ENCODE data around the gene NOTCH2. TPM values are rescaled to one million over a fixed set of nuclear protein-coding genes. Genes with fewer than 3 reads are reported as not detected.

NOTCH2 gene
- total and polyA plus RNA-seq, 5 experiments from 2014 or later, result 17.8 to 65.2 (median 21.6) TPM

DNA sequence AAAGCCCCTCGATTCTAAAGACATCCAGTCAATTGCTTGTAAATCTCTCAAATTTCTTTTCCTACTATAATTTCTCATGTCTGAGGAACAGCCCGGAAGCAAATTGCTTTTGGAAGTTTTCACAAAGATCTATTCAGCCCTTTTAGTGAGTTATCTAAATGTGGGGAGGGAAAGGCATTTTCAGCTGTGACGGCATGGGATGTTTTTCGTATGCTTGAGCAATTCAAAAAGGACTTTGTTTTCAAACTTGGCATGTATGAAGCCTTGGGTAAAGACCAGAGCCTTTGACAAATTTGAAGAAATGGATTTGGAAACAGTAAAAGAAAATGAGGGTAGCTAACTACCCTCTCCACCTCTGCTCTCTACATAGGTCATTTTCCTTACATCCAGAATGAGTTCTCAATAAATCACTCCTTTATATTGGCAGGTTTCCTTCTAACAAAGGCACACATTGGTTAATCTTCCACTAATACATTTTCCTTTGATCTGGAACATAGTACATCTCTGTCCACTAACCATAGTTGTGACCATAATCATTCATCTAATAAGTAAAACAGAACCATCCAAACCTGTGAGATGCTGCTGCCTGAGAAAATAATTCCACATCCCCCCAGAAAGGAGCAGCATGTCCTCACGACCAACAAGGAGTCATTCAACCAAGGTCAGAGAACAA lies 107.0 kb downstream of the NOTCH2 start:
- Mint-ChIP-seq H3K4me3 (no peak overlapping the region), H3K27ac (no peak overlapping the region), H3K9me3 (no peaks in the 10 kb centered on the region), H3K4me1 (peaks cover 0 to 6% (median under 1%) of the 10 kb centered on the region in 4 donors), H3K36me3 (peaks cover 16 to 72% (median 34%) of the 10 kb centered on the region in 3 donors), H3K27me3 (no peaks in the 10 kb centered on the region)
- ATAC-seq (no peak), DNase-seq (no peak)
- POLR2A ChIA-PET, result no interaction called here

DNA sequence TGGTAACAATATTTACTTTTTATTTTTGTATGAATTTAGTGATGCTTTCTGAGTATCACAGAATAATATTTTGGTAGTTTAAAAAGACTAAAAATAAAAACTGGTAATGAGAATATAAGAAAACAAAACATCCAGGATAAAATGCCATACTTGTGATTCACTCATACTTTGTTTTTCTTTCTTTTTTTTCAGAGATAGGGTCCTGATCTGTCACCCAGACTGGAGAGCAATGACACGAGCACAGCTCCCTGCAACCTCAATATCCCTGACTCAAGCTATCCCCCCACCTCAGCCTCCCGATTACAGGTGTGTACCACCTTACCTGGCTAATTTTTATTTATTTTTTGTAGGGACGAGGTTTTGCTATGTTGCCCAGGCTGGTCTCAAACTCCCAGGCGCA lies 109.0 kb downstream of the NOTCH2 start:
- no peak overlapping the region for H3K27ac Mint-ChIP-seq
- ATAC-seq, result no peak
- H3K4me1 Mint-ChIP-seq, result peaks cover 1 to 6% (median 2%) of the 10 kb centered on the region in 4 donors
- no peaks in the 10 kb centered on the region for H3K9me3 Mint-ChIP-seq
- H3K4me3 Mint-ChIP-seq, result no peak overlapping the region
- no peaks in the 10 kb centered on the region for H3K27me3 Mint-ChIP-seq
- no peak for DNase-seq
- POLR2A ChIA-PET, result no interaction called here
- peaks cover 8 to 60% (median 25%) of the 10 kb centered on the region in 3 donors for H3K36me3 Mint-ChIP-seq

DNA sequence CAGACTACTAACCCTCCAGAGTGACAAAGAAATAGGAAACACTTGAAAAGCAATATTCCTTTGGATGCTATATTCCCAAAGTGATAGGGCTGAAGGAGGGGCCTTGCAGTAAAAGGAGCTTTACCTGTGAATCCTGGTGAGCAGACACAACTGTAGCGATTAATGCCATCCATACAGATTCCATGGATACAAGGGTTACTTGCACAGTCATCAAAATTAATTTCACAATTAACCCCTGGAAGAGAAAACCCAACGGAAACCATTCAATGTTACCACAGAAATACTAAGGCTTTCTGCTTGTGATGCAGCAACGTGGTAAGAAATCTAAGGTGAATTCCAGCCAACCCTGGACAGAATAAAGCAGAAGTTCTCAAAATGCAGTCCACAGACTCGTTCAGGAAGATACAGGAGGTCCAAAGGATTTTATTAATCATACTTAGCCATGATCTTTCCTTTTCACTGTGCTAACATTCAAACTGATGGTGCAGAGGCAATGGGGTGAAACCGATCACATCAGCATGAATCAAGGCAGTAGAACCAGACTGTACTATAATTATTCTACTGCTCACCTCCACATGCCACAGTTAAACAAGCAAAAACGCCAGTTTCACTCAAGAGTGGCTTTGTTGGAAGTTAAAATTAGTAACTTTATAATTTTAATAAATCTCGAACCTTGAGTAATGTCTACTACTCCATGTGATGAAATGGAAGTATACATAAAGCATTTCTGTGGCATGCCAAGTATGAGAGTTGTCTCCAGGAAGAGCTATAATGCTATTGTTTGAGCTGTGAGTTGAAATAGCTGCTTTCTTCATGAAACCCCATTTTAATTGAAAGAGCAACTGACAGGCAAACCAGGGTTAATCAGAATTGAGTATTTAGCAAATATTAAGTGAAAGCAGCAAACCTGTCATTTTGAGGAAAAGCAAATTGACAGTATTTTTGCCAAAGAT lies 109.9 kb downstream of the NOTCH2 start:
- ATAC-seq (no peak), DNase-seq (no peak)
- H3K4me1 Mint-ChIP-seq, result peaks cover 1 to 6% (median 2%) of the 10 kb centered on the region in 4 donors
- H3K9me3 Mint-ChIP-seq, result no peaks in the 10 kb centered on the region
- no peak overlapping the region for H3K27ac Mint-ChIP-seq
- POLR2A ChIA-PET, result no interaction called here
- H3K36me3 Mint-ChIP-seq, result peaks cover 5 to 58% (median 21%) of the 10 kb centered on the region in 3 donors
- no peaks in the 10 kb centered on the region for H3K27me3 Mint-ChIP-seq
- no peak overlapping the region for H3K4me3 Mint-ChIP-seq

DNA sequence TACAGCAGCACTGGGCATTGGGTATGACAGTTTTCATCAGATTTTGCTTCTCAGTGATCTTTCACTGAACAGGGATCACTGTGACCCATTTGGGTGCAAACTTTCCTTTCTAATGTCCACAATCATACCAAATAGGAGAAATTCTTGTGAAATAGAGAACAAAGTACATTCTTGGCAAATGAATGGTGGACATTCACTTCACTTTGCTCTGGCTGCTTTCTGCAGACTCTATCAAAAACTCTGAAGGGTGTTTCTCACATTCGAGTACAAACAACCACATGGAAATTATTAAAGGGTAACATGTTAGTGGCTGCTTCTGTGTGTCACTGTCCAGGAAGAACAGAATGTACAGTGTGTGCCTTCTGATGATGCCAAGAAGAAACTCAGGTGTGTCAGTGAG lies 111.2 kb downstream of the NOTCH2 start:
- no peak for ATAC-seq
- no peak for DNase-seq
- Mint-ChIP-seq H3K36me3 (peaks cover 5 to 58% (median 26%) of the 10 kb centered on the region in 3 donors), H3K4me1 (peaks cover 1 to 6% (median 2%) of the 10 kb centered on the region in 4 donors), H3K27me3 (no peaks in the 10 kb centered on the region), H3K9me3 (no peaks in the 10 kb centered on the region), H3K4me3 (no peak overlapping the region), H3K27ac (no peak overlapping the region)
- POLR2A ChIA-PET, result no interaction called here

DNA sequence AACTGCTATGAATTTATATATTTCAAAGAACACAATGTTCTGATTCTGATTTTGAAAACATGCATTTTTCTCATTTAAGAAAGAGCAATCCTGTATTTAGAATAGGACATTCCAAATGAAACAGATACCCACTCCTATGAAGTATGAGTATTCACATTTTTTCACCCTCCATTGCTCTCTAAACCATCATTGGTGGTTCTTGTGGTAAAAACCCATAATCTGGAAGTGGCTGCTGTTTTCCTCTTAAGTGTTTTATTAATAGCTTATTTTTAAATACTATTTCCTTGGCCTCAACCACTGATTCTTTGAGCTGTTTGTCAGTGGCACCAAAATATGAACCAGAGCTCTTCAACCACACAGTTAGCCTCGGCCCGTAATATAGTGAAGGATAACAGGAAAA lies 113.2 kb downstream of the NOTCH2 start:
- ATAC-seq (no peak), DNase-seq (no peak)
- Mint-ChIP-seq H3K9me3 (no peaks in the 10 kb centered on the region), H3K27me3 (no peaks in the 10 kb centered on the region), H3K36me3 (peaks cover 0 to 63% (median 37%) of the 10 kb centered on the region in 3 donors), H3K4me3 (no peak overlapping the region), H3K27ac (no peak overlapping the region), H3K4me1 (peaks cover 0 to 2% (median 2%) of the 10 kb centered on the region in 4 donors)
- POLR2A ChIA-PET, result no interaction called here

DNA sequence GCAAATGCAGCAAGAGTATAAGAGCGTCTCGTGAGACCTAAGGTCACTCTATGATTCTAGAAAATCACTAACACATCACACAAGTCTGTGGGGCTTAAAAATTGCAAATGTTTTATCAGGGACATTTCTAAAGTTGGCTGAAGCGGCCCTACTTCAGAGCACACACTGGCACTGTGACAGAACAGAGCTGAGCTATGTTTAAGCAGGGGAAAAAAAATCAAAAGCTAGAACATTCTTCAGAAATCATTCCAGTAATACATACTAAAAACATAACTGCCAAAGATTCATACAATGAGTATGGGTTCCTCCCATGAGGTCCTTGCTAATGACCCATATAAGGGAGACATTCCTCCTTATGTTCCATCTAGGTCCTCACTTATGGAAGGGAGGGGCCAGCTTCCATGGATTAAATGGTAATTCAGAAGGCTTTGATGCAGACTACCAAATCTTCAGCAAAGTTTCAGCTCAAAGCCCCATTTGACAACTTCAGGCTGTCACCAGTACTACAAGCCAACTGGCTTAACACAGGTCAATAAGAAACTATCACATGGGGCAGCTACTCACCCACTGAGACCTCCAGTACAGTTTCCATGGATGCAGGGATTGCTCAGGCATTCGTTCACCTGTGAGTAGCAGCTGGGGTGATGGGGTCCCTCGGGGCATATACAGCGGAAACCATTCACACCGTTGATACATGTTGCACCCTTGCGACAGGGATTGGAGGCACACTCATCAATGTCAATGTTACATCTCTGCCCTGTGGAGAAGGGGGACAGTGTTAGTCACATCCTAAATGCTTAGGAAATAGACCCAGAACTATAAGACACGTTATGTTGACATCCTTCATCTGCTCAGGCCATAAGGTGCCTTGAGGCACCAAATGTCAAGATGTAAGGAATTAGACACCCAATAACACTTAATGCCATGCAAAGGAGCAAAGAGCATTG lies 114.7 kb downstream of the NOTCH2 start:
- Mint-ChIP-seq H3K4me1 (peaks cover 0 to 2% (median 2%) of the 10 kb centered on the region in 4 donors), H3K4me3 (no peak overlapping the region)
- POLR2A ChIA-PET, result no interaction called here

DNA sequence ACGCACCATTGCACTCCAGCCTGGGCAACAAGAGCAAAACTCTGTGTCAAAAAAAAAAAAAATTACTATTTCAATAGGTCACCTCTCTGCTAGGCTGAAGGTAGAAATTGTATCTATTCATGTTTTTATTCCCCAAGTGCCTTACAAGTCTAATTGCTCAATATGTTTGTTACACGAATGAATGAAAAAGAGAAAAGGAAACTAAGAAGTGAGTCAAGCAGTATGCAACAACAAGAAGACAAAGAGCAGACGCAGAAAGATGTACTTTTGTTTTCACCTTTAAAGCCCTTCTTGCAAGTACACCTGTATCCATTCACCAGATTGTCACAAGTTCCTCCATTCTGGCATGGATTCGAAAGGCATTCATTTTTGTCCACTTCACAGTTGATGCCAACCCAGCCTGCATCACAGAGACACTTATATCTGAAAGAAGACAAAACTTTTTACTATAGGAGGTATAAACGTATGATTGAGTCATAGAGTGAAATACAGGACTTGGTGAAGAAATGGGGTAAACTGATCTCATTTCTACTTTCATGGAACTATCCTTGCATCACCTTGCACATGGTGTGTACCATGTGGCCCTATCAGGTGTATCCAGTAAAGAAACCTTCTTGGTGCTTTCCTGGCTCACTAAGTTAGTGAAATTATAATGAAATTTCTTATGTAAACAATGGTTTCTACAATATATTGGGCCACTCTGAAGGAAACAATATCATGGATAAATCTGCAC lies 116.0 kb downstream of the NOTCH2 start:
- Mint-ChIP-seq H3K36me3 (peaks cover 0 to 75% (median 37%) of the 10 kb centered on the region in 3 donors), H3K27ac (peak overlapping the region in 1 of 10 donors; percentile 39), H3K27me3 (no peaks in the 10 kb centered on the region), H3K4me3 (no peak overlapping the region), H3K4me1 (peaks cover 0 to 2% (median 1%) of the 10 kb centered on the region in 4 donors), H3K9me3 (no peaks in the 10 kb centered on the region)
- POLR2A ChIA-PET, result no interaction called here
- DNase-seq, result no peak
- ATAC-seq, result no peak

More for the DNA sequence above, 114.7 kb downstream of the NOTCH2 start:
- no peak for DNase-seq
- no peaks in the 10 kb centered on the region for H3K9me3 Mint-ChIP-seq
- H3K27me3 Mint-ChIP-seq, result no peaks in the 10 kb centered on the region
- ATAC-seq, result no peak
- peaks cover 0 to 75% (median 46%) of the 10 kb centered on the region in 3 donors for H3K36me3 Mint-ChIP-seq
- no peak overlapping the region for H3K27ac Mint-ChIP-seq

DNA sequence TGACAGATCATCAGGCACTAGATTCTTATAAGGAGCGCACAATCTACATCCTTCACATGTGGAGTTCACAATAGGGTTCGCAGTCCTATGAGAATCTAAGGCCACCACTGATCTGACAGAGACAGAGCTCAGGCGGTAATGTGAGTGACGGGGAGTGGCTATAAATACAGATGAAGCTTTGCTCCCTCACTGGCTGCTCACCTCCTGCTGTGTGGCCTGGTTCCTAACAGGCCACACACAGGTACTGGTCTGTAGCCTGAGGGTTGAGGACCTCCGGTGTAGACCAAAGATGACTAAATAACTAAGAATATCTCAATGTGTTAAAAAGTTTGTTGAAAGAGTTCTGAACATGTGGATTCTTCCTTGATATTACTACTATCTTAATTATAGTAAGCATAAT lies 117.0 kb downstream of the NOTCH2 start:
- peaks cover 0 to 2% (median 1%) of the 10 kb centered on the region in 4 donors for H3K4me1 Mint-ChIP-seq
- no peaks in the 10 kb centered on the region for H3K9me3 Mint-ChIP-seq
- no peak for DNase-seq
- ATAC-seq, result no peak
- H3K27ac Mint-ChIP-seq, result peak overlapping the region in 1 of 10 donors; percentile 62
- H3K27me3 Mint-ChIP-seq, result no peaks in the 10 kb centered on the region
- H3K36me3 Mint-ChIP-seq, result peaks cover 0 to 79% (median 36%) of the 10 kb centered on the region in 3 donors
- H3K4me3 Mint-ChIP-seq, result no peak overlapping the region
- POLR2A ChIA-PET, result no interaction called here

DNA sequence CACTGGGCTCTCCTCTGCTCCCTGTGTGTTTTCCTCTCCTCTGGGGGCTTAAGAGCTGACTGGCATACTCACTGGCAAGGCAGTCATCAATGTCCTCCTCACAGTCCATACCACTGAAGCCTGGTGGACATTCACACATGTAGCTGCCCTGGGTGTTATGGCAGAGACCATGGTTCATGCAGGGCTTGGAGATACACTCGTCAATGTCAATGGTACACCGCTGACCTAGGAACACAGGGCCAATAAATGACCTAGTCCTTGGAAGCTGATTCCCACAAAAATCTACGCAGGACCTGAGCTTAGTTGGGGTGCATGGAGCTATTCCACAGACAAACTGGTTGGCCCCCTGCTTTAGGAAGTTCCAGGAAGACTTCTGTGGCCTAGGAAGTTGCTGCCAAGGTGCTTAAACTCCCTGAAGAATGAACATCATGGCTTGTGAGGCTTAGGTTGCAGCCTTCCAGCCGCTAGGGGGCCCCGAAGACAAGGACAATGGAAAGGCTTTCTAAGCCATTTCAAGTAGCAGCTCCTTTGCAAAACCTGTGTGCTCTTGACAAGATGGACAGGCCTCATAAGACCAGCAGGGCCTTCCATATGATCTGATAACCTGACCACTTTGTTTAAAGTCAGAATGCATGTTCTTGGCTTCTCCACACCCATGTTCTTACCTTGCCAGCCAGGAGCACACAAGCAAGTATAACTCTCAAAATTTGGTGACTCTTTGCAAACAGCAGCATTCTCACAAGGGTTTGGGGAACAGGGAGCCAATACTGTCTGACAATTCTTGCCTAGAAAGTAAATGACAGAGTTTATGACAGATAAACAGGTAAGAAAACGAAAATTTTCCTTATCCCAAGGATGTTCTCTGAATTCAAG lies 120.9 kb downstream of the NOTCH2 start:
- DNase-seq (peak; percentile 23 to 78 (median 56)), ATAC-seq (peak; percentile 59 to 63)
- Mint-ChIP-seq H3K4me3 (no peak overlapping the region), H3K36me3 (peaks cover 0 to 76% (median 33%) of the 10 kb centered on the region in 3 donors), H3K9me3 (no peaks in the 10 kb centered on the region), H3K27ac (peak overlapping the region in 1 of 10 donors; percentile 26), H3K27me3 (no peaks in the 10 kb centered on the region), H3K4me1 (peaks cover 0 to 2% (median 0%) of the 10 kb centered on the region in 4 donors)
- POLR2A ChIA-PET, result no interaction called here

DNA sequence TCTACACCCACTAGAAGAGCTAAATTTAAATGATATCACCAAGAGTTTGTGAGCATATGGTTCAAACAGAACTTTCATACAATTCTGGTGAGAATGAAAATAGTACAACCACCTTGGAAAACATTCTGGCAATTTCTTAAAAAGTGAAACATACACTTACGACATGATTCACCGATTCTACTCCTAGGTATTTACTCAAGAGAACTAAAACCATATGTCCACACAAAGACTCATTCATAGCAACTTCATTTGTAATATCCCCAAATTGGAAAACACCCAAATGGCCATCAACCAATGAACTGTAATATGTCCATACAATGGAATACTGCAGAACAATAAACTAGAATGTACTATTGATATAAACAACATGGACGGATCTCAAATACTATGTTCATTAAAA lies 122.0 kb downstream of the NOTCH2 start:
- no peak for ATAC-seq
- no peak overlapping the region for H3K4me3 Mint-ChIP-seq
- H3K4me1 Mint-ChIP-seq, result peaks cover 0 to 2% (median 0%) of the 10 kb centered on the region in 4 donors
- peak overlapping the region in 2 of 10 donors; percentile 10 to 24 for H3K27ac Mint-ChIP-seq
- H3K27me3 Mint-ChIP-seq, result no peaks in the 10 kb centered on the region
- peaks cover 0 to 70% (median 30%) of the 10 kb centered on the region in 3 donors for H3K36me3 Mint-ChIP-seq
- POLR2A ChIA-PET, result no interaction called here
- H3K9me3 Mint-ChIP-seq, result no peaks in the 10 kb centered on the region
- DNase-seq, result no peak

DNA sequence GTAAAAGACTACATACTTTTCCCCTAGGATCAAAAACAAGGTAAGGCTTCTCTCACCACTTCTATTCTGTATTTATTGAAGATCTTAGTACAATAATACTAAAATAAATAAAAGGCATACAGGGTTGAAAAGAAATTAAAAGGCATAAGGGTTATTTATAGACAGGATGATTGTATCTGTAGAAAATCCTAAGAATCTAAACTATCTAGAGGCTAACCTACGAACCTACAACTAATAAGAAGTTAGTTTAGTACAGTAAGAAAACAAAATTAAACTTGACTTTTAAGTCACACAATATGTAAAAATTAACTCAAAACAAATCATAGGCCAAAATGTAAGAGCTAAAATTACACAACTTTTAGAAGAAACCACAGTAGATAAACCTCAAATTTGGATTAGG lies 122.7 kb downstream of the NOTCH2 start:
- H3K9me3 Mint-ChIP-seq, result no peaks in the 10 kb centered on the region
- no peaks in the 10 kb centered on the region for H3K27me3 Mint-ChIP-seq
- ATAC-seq (no peak), DNase-seq (no peak)
- peak overlapping the region in 2 of 10 donors; percentile 15 to 24 for H3K27ac Mint-ChIP-seq
- no peak overlapping the region for H3K4me3 Mint-ChIP-seq
- peaks cover 0 to 69% (median 26%) of the 10 kb centered on the region in 3 donors for H3K36me3 Mint-ChIP-seq
- H3K4me1 Mint-ChIP-seq, result peaks cover 2 to 6% (median 2%) of the 10 kb centered on the region in 4 donors
- POLR2A ChIA-PET, result no interaction called here
